Measurements from ENCODE around the gene NPY1R. TPM values are rescaled to one million over a fixed set of nuclear protein-coding genes. Genes with fewer than 3 reads are reported as not detected.

Gene NPY1R
- total RNA-seq (2021; fragmentation: NEBNext Ultra II Directional; extraction: Animal tissue kit (Norgen Biotek cat#: 25700)) = not detected
- long read RNA-seq = 0 reads

DNA sequence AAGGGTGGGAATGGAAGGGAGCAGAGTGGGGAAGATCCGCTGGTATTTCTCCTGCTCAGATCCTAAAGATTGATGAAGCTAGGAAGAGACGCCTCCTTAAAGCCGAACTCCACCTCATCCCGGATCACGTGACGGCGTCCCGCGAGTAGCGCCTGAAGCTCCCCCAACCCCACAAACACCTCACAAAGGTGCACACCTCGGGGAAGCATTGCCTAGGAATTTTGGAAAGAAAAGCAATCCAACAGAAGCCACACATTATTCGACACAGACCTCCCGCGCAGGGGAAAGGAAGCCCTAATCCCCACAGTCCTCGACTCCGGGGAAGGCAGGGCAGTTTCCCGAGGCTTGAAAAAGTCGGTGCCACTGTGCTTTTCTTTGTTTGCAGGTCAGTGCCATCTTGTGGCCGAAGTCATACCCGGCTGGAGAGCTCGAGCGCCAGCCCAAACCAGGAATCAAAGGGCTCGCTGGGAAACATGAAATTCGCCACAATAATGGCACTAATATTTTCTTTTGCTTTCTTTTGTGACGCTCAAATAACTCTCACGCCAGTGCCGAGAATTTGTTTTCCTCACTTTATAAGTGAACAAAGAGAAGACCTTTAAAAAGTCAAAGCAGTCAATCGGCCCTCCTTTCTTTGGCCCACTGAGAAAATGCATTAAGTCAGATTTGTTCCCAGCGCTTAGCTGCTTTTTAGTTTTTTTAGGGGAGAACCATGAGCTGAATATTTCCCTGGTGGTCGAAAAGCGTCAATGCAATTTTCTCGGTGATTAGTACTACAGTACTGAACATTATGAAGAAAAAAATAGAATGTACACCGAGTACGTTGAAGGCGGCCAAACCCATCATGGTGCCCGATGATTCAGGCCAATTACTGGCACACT is at the start of gene NPY1R:
Gene NPY1R, minus strand, starts transcription at position 71 of the 881 bp plus-strand sequence. CDS start 6,042 bp downstream, outside the sequence.
- Mint-ChIP-seq H3K4me3 (peak within 1 kb of the TSS; percentile 92), H3K27me3 (ENCODE audit: insufficient read depth) (peaks cover 24% of the 10 kb centered on the region), H3K9me3 (no peaks in the 10 kb centered on the region), H3K36me3 (ENCODE audit: low read depth) (no peaks in the 10 kb centered on the region), H3K4me1 (ENCODE audit: low read depth) (peaks cover 18% of the 10 kb centered on the region), H3K27ac (peak within 1 kb of the TSS; percentile 8; the same call in 1 of the 2 replicates)
- TF ChIP-seq, protein P1, sequence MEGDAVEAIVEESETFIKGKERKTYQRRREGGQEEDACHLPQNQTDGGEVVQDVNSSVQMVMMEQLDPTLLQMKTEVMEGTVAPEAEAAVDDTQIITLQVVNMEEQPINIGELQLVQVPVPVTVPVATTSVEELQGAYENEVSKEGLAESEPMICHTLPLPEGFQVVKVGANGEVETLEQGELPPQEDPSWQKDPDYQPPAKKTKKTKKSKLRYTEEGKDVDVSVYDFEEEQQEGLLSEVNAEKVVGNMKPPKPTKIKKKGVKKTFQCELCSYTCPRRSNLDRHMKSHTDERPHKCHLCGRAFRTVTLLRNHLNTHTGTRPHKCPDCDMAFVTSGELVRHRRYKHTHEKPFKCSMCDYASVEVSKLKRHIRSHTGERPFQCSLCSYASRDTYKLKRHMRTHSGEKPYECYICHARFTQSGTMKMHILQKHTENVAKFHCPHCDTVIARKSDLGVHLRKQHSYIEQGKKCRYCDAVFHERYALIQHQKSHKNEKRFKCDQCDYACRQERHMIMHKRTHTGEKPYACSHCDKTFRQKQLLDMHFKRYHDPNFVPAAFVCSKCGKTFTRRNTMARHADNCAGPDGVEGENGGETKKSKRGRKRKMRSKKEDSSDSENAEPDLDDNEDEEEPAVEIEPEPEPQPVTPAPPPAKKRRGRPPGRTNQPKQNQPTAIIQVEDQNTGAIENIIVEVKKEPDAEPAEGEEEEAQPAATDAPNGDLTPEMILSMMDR (IDR thresholded peaks at IDR 0.05) = peak; percentile 85
- peak; percentile 78 for DNase-seq

DNA sequence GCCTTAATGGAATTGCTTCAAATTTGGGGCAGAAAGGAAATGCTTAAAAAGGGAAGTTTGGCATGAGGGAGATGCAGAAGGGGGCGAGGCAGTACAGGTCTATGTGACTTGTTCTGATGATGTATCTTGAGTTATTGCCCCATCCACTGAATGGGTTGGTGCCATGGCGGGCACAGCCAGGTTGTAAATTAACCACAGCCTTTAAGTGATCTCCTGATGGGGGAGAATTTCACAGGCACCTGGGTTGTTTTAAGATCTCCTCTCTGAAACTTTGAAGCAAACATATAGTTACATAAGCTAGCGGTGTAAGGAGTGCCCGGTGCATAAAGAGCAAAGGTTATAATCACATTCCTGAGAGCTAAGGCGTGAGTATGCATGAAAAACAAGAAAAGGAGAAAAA is 48.3 kb upstream of the NPY1R start:
- DNase-seq = no peak
- H3K36me3 Mint-ChIP-seq (ENCODE audit: low read depth) = no peaks in the 10 kb centered on the region
- peaks cover 2% of the 10 kb centered on the region; the same call in 1 of the 2 replicates for H3K27me3 Mint-ChIP-seq (ENCODE audit: insufficient read depth)
- H3K9me3 Mint-ChIP-seq = no peaks in the 10 kb centered on the region
- no peak overlapping the region for H3K27ac Mint-ChIP-seq
- no peak overlapping the region for H3K4me3 Mint-ChIP-seq
- TF ChIP-seq, protein P1 (IDR thresholded peaks at IDR 0.05) = no peak
- H3K4me1 Mint-ChIP-seq (ENCODE audit: low read depth) = no peaks in the 10 kb centered on the region

DNA sequence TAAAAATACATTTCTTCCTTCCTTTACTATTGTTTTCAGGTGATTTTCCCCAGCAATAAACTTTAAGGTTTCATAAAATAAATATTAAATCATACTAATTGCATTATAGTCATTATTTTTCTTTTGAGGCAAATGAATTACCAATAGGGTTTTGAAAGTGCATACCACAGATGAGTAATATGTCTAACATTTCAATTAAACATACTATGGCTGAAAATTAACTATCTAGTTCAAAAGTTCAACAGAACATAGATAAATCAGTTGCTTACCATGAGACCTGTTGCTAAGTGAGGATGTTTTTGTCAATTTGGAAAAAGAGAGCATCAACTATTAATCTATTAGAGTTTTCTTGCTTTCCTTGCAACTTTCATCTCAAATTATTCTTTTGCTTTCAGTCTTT is 46.3 kb upstream of the NPY1R start:
- no peak overlapping the region for H3K27ac Mint-ChIP-seq
- peaks cover 2% of the 10 kb centered on the region; the same call in 1 of the 2 replicates for H3K27me3 Mint-ChIP-seq (ENCODE audit: insufficient read depth)
- H3K4me3 Mint-ChIP-seq = no peak overlapping the region
- H3K9me3 Mint-ChIP-seq = no peaks in the 10 kb centered on the region
- TF ChIP-seq, protein P1 (IDR thresholded peaks at IDR 0.05) = no peak
- no peaks in the 10 kb centered on the region for H3K4me1 Mint-ChIP-seq (ENCODE audit: low read depth)
- no peak for DNase-seq
- H3K36me3 Mint-ChIP-seq (ENCODE audit: low read depth) = no peaks in the 10 kb centered on the region

DNA sequence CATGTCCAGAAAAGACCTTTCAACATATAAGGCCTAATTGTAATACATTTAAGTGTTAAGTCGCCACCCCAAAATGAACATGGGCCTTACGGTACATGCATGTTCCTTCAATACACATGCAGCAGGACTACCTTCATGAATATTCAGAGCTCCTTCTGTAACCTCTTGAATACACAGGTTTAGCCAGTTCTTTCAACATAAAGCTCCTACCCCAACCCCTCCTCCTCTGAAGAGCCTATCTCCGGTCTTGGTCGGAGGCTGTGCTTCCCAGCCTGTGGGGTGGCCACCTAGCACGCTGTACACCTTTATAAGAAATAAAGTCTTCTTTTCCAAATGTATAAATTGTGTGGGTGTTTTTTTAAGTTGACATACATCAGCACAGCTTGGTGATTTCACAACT is 39.6 kb upstream of the NPY1R start:
- Mint-ChIP-seq H3K27me3 (ENCODE audit: insufficient read depth) (no peaks in the 10 kb centered on the region; the same call in 1 of the 2 replicates), H3K27ac (no peak overlapping the region), H3K9me3 (no peaks in the 10 kb centered on the region; the same call in 1 of the 2 replicates), H3K36me3 (ENCODE audit: low read depth) (no peaks in the 10 kb centered on the region), H3K4me1 (ENCODE audit: low read depth) (no peaks in the 10 kb centered on the region), H3K4me3 (no peak overlapping the region)
- DNase-seq = no peak
- TF ChIP-seq, protein P1 (IDR thresholded peaks at IDR 0.05) = no peak

DNA sequence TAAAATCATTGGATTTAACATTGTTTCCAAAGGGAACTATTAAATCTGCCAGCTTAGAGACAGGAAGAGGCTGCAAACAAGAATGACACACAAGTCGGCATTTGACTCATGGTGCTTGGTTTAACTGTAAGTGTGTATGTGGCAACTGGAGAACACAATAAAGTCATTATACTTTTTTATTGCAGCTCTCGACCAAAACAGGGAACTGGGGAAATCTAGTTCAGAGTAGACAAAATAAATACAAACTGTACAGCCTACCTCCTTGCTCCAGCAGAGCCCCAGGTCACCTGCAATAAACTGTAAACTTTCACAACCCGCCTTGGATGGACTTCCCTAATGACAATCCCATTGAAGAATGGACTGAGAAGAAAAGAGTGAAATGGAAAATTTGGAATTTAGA is 35.3 kb upstream of the NPY1R start:
- DNase-seq = no peak
- Mint-ChIP-seq H3K4me1 (ENCODE audit: low read depth) (no peaks in the 10 kb centered on the region), H3K27ac (no peak overlapping the region), H3K36me3 (ENCODE audit: low read depth) (no peaks in the 10 kb centered on the region), H3K4me3 (no peak overlapping the region), H3K9me3 (no peaks in the 10 kb centered on the region; the same call in 1 of the 2 replicates), H3K27me3 (ENCODE audit: insufficient read depth) (no peaks in the 10 kb centered on the region; the same call in 1 of the 2 replicates)
- TF ChIP-seq, protein P1 (IDR thresholded peaks at IDR 0.05) = no peak

Measured in HFFc6 (cell line).